ENCODE measurements around the gene PRUNE2.

PRUNE2 gene

GRCh38 chr9:76856016-76856415 lies 49.9 kb downstream of the PRUNE2 start:
- TF ChIP-seq CTCF (IDR thresholded peaks at IDR 0.05): no peak
- H3K36me3 ChIP-seq: peaks cover 0 to 14% (median 0%) of the 10 kb centered on the region in 3 donors
- H3K4me3 ChIP-seq: no peak overlapping the region
- H3K27ac ChIP-seq: no peak overlapping the region
- peaks cover 0 to 20% (median 0%) of the 10 kb centered on the region in 4 donors for H3K4me1 ChIP-seq
- no peaks in the 10 kb centered on the region for H3K27me3 ChIP-seq
- H3K9me3 ChIP-seq: no peaks in the 10 kb centered on the region
- intact Hi-C loops (cut with DNase I; ENCODE audit: low total_unique reads): no loop called here
- DNase-seq: no peak

DNA sequence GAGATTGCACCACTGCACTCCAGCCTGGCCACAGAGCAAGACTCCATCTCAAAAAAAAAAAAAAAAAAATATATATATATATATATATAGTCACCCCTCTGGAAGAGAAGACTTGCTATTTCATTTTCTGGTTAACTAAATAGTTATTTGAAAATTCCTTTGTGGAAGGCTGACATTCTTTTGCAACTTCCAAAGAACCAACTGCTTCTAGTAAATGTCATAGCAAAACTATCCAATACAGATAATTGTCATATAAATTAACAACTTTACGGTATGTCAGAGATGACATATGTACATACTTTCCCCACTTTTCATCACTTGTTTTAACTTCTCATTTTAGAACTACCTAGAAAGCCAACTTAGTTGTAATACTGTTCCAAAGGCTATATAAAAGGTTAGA lies 50.9 kb downstream of the PRUNE2 start:
- H3K4me1 ChIP-seq: peaks cover 0 to 10% (median 0%) of the 10 kb centered on the region in 4 donors
- no peak overlapping the region for H3K27ac ChIP-seq
- no peak for DNase-seq
- peaks cover 2 to 18% (median 3%) of the 10 kb centered on the region in 3 donors for H3K36me3 ChIP-seq
- intact Hi-C loops (cut with DNase I; ENCODE audit: low total_unique reads): no loop called here
- H3K4me3 ChIP-seq: no peak overlapping the region
- H3K9me3 ChIP-seq: no peaks in the 10 kb centered on the region
- H3K27me3 ChIP-seq: no peaks in the 10 kb centered on the region
- TF ChIP-seq CTCF (IDR thresholded peaks at IDR 0.05): no peak

DNA sequence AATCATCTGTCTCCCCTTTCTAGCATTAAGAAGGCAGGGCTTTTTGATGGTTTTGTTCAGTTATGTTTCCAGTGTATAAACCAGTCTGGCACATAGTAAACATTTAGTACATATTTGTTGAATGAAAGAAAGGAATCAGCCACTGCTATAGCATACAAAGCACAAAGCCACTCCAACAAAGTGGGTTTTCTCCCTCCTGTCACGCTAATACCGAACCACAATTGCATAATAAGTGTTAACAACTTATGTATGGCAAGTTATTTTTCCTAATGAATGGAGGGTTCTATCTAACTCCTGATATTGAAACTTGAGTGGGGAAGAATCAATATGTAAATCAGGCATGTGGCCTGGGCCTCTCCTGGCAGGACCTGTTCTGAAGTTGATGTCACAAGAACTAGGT lies 53.9 kb downstream of the PRUNE2 start:
- TF ChIP-seq CTCF (IDR thresholded peaks at IDR 0.05): no peak
- intact Hi-C loops (cut with DNase I; ENCODE audit: low total_unique reads): no loop called here
- peaks cover 11 to 34% (median 24%) of the 10 kb centered on the region in 3 donors for H3K36me3 ChIP-seq
- H3K4me1 ChIP-seq: peaks cover 0 to 10% (median 0%) of the 10 kb centered on the region in 4 donors
- no peak overlapping the region for H3K27ac ChIP-seq
- H3K27me3 ChIP-seq: no peaks in the 10 kb centered on the region
- no peak for DNase-seq
- no peaks in the 10 kb centered on the region for H3K9me3 ChIP-seq
- H3K4me3 ChIP-seq: no peak overlapping the region

GRCh38 chr9:76846297-76846696 lies 59.6 kb downstream of the PRUNE2 start:
- no peak for DNase-seq
- TF ChIP-seq CTCF (IDR thresholded peaks at IDR 0.05): no peak
- Histone ChIP-seq H3K4me3 (no peak overlapping the region), H3K36me3 (peaks cover 24 to 45% (median 29%) of the 10 kb centered on the region in 3 donors), H3K27ac (no peak overlapping the region), H3K9me3 (no peaks in the 10 kb centered on the region), H3K27me3 (no peaks in the 10 kb centered on the region), H3K4me1 (no peaks in the 10 kb centered on the region)
- intact Hi-C loops (cut with DNase I; ENCODE audit: low total_unique reads): no loop called here

DNA sequence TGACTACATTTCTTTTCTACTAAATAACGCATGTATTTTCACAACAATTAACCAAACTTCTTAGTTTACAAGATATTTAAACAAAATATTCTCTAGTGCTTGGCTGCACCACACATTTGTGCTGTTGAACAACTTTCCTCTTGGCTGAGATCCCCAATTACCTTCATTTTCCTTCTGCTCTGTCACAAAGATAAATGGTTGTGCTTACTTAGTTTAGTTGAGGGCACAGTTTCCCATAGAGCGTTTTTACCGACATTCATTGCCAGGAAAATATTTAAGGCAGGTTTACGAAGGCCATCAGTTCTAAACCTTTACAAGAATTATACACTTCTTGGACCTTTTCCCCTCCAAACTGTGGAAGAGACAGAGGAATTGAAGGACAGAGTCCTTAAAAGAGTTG lies 60.7 kb downstream of the PRUNE2 start:
- Histone ChIP-seq H3K27me3 (no peaks in the 10 kb centered on the region), H3K4me3 (no peak overlapping the region), H3K4me1 (no peaks in the 10 kb centered on the region), H3K36me3 (peaks cover 23 to 43% (median 29%) of the 10 kb centered on the region in 3 donors), H3K9me3 (no peaks in the 10 kb centered on the region), H3K27ac (no peak overlapping the region)
- intact Hi-C loops (cut with DNase I; ENCODE audit: low total_unique reads): no loop called here
- no peak for DNase-seq
- no peak for TF ChIP-seq CTCF (IDR thresholded peaks at IDR 0.05)
